ENCODE data around the gene PLCB1. TPM values are rescaled to one million over a fixed set of nuclear protein-coding genes. Genes with fewer than 3 reads are reported as not detected.

PLCB1 gene
- total and polyA plus RNA-seq, 2 of the 4 experiments (the other 2 are of a cell fraction): 5.6 to 16.1 TPM

DNA sequence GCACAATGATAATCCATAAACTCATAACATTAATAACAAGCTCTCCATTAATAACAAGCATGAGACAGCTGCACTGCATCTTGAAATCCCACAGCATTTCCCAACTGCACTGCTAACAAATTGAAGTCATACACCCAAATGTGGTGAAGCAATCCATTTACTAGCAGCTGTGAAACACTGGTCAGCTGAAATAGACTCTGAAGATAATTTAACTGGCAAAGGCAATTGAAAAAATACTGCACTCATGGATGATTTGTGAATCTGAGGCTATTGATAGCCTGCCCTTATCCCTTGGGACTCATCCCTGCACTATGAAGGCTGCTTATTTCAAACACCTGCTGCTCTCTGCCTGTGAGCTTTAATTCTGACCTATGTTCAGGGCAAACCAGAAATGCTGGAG, 49.1 kb upstream of the PLCB1 start:
- Histone ChIP-seq H3K36me3 (ENCODE audit: control insufficient read depth, insufficient read depth, low read length) (no peaks in the 10 kb centered on the region), H3K4me1 (ENCODE audit: control insufficient read depth, insufficient read depth, low read length) (peaks cover 4% of the 10 kb centered on the region), H3K4me2 (ENCODE audit: low read depth, low read length) (no peak overlapping the region; the same call in 1 of the 2 replicates), H3K14ac (replicated peaks; ENCODE audit: low read depth, low read length) (no peak overlapping the region), H4K8ac (ENCODE audit: low read depth in 2 of 2, low read length in 2 of 2) (no peak overlapping the region), H3K9me3 (ENCODE audit: control insufficient read depth, insufficient read depth, low read length) (no peaks in the 10 kb centered on the region), H3K27me3 (ENCODE audit: control insufficient read depth, insufficient read depth, low read length) (no peaks in the 10 kb centered on the region; the same call in 1 of the 2 replicates), H3K9ac (ENCODE audit: low read depth, low read length) (no peak overlapping the region), H3K79me1 (ENCODE audit: low read depth in 1 of 2, low read length in 2 of 2) (no peaks in the 10 kb centered on the region), H3K27ac (ENCODE audit: insufficient read depth, low read length) (no peak overlapping the region), H4K5ac (ENCODE audit: low read depth, low read length) (no peak overlapping the region), H3K23ac (ENCODE audit: low read depth, low read length) (no peak overlapping the region), H3K4ac (ENCODE audit: low read depth, low read length) (no peak overlapping the region), H4K20me1 (ENCODE audit: insufficient read depth, low read length) (no peaks in the 10 kb centered on the region), H2AFZ (replicated peaks; ENCODE audit: low read length, poor library complexity) (no peak overlapping the region), H2AK5ac (ENCODE audit: low read depth, low read length) (no peak overlapping the region), H3K4me3 (ENCODE audit: insufficient read depth, low read depth, low read length) (no peak overlapping the region), H2BK120ac (ENCODE audit: low read depth, low read length) (no peak overlapping the region), H2AK9ac (replicated peaks; ENCODE audit: low read depth, low read length, poor library complexity) (no peak overlapping the region), H3K9me1 (ENCODE audit: insufficient read depth, low read length) (no peaks in the 10 kb centered on the region), H2BK15ac (ENCODE audit: low read depth, low read length) (no peak overlapping the region), H4K91ac (ENCODE audit: insufficient read depth, low read depth, low read length) (no peak overlapping the region), H2BK20ac (ENCODE audit: low read depth, low read length) (no peak overlapping the region), H2BK5ac (ENCODE audit: low read depth, low read length, poor library complexity, severe bottlenecking) (no peak overlapping the region), H3K18ac (ENCODE audit: low read depth, low read length) (no peak overlapping the region), H3K56ac (ENCODE audit: extremely low read depth, insufficient read depth, low read length) (no peak overlapping the region)
- ATAC-seq (ENCODE audit: low read depth): peak; percentile 46; the same call in 1 of the 2 replicates
- DNase-seq: peak; percentile 64
- ChIA-PET POLR2A (ENCODE audit: unreplicated experiment) (no interaction called here), CTCF (interaction anchor here (1.5 to 2.2 kb wide), 2 partner anchors 12 to 39 kb away, joined by 4 to 5 read pairs; no protein-coding TSS in a partner anchor)
- BruUV-seq (replicated peaks): no TSS peak
- intact Hi-C loops (cut with micrococcal nuclease): no loop called here
- dilution Hi-C loops (cut with HindIII; ENCODE audit: low sequenced_read_pairs, unreplicated experiment): no loop called here
- TF ChIP-seq RCOR1 (IDR thresholded peaks at IDR 0.05; ENCODE audit: insufficient replicate concordance, low read length) (no peak), CEBPB (IDR thresholded peaks at IDR 0.05; ENCODE audit: low read depth, low read length) (peak; percentile 44; the same call in 1 of the 2 replicates)
- in situ Hi-C loops (cut with MboI; ENCODE audit: low sequenced_read_pairs): no loop called here
